GM23338 (cell line): ENCODE results near the gene RHOB. TPM values are rescaled to one million over a fixed set of nuclear protein-coding genes. Genes with fewer than 3 reads are reported as not detected.

Source experiments
- ATAC-seq: fragments of 200-7000 bp; cut with Tn5 transposase; 3 replicates; pipeline ENCODE4 v1.9.1; 2020
- DNase-seq: peaks from one replicate; pipeline ENCODE4 v3.0.0-alpha.2; 2015; ENCODE audit warnings: low spot score
- H2AFZ ChIP-seq: fragments of 200-600 bp; sonication (generic); 2 replicates; pipeline ENCODE4 v1.8.0; 2016; ENCODE audit warnings: antibody characterized with exemption, mild to moderate bottlenecking, moderate library complexity
- H3F3A ChIP-seq: fragments of 200-600 bp; sonication (generic); replicated peaks from 2 replicates; pipeline ENCODE4 v1.8.0; 2017; ENCODE audit warnings: antibody characterized with exemption, mixed run types, low read depth
- H3K27ac ChIP-seq: fragments of 200-600 bp; sonication (generic); 2 replicates; pipeline ENCODE4 v1.6.1; 2016; ENCODE audit warnings: low read depth
- H3K27me3 ChIP-seq: fragments of 200-600 bp; sonication (generic); 2 replicates; pipeline ENCODE4 v1.8.0; 2016; ENCODE audit warnings: mild to moderate bottlenecking, mixed run types, moderate library complexity; ENCODE audit not compliant: insufficient read depth
- H3K36me3 ChIP-seq: fragments of 200-600 bp; sonication (generic); 2 replicates; pipeline ENCODE4 v1.8.0; 2016; ENCODE audit warnings: mild to moderate bottlenecking; ENCODE audit not compliant: insufficient read depth
- H3K4me1 ChIP-seq: fragments of 200-600 bp; sonication (generic); 2 replicates; pipeline ENCODE4 v1.8.0; 2016; ENCODE audit warnings: mild to moderate bottlenecking, moderate library complexity; ENCODE audit not compliant: insufficient read depth
- H3K4me2 ChIP-seq: fragments of 200-600 bp; sonication (generic); 2 replicates; pipeline ENCODE4 v1.7.1; 2017; ENCODE audit warnings: mixed run types
- H3K4me3 ChIP-seq: fragments of 200-600 bp; sonication (generic); 2 replicates; pipeline ENCODE4 v1.6.1; 2016; ENCODE audit warnings: mixed run types
- H3K79me2 ChIP-seq: fragments of 200-600 bp; sonication (generic); replicated peaks from 2 replicates; pipeline ENCODE4 v1.8.0; 2017; ENCODE audit warnings: mild to moderate bottlenecking; ENCODE audit not compliant: insufficient read depth
- H3K9me2 ChIP-seq: fragments of 200-600 bp; sonication (generic); 2 replicates; pipeline ENCODE4 v1.8.0; 2017; ENCODE audit not compliant: insufficient read depth
- H4K20me1 ChIP-seq: fragments of 200-600 bp; sonication (generic); replicated peaks from 2 replicates; pipeline ENCODE4 v1.8.0; 2017; ENCODE audit warnings: mild to moderate bottlenecking; ENCODE audit not compliant: insufficient read depth
- H3K27ac Mint-ChIP-seq: 2 replicates; pipeline ENCODE4 v1.8.0; 2020; ENCODE audit warnings: inconsistent platforms, mild to moderate bottlenecking, moderate library complexity, mixed read lengths
- H3K27me3 Mint-ChIP-seq: 3 replicates; pipeline ENCODE4 v1.8.0; 2022; ENCODE audit warnings: low read depth, mild to moderate bottlenecking, moderate library complexity, mixed read lengths, inconsistent platforms; ENCODE audit not compliant: insufficient read depth, poor library complexity
- H3K36me3 Mint-ChIP-seq: 3 replicates; pipeline ENCODE4 v1.8.0; 2021; ENCODE audit warnings: low read depth, mild to moderate bottlenecking, inconsistent platforms, moderate library complexity, mixed read lengths
- H3K4me1 Mint-ChIP-seq: 3 replicates; pipeline ENCODE4 v1.8.0; 2020; ENCODE audit warnings: mild to moderate bottlenecking, inconsistent platforms, mixed read lengths
- H3K4me3 Mint-ChIP-seq: 3 replicates; pipeline ENCODE4 v1.8.0; 2021; ENCODE audit warnings: moderate library complexity, mild to moderate bottlenecking, inconsistent platforms, mixed read lengths
- H3K9me3 Mint-ChIP-seq: 3 replicates; pipeline ENCODE4 v1.8.0; 2020; ENCODE audit warnings: moderate library complexity, mild to moderate bottlenecking, inconsistent platforms, mixed read lengths
- EZH2 ChIP-seq: fragments of 200-600 bp; sonication (generic); IDR thresholded peaks from one replicate; pipeline ENCODE4 v1.8.0; 2017; ENCODE audit warnings: antibody characterized with exemption, mild to moderate bottlenecking, low read depth; ENCODE audit not compliant: unreplicated experiment
- EZH2phosphoT487 ChIP-seq: fragments of 200-600 bp; sonication (generic); IDR thresholded peaks from one replicate; pipeline ENCODE4 v1.8.1; 2018; ENCODE audit warnings: antibody characterized with exemption; ENCODE audit not compliant: unreplicated experiment
- JUNB ChIP-seq: IDR thresholded peaks from one replicate; pipeline ENCODE4 v1.6.1; 2016; ENCODE audit warnings: antibody characterized with exemption; ENCODE audit not compliant: unreplicated experiment
- NANOG ChIP-seq: IDR thresholded peaks from 2 replicates; pipeline ENCODE4 v1.6.1; 2016; ENCODE audit warnings: antibody characterized with exemption, borderline replicate concordance
- STAT1 ChIP-seq: IDR thresholded peaks from one replicate; pipeline ENCODE4 v1.6.1; 2016; ENCODE audit warnings: antibody characterized with exemption; ENCODE audit not compliant: unreplicated experiment
- ZNF114 ChIP-seq: fragments of 250-450 bp; sonication (Bioruptor Pico); IDR thresholded peaks from 2 replicates; pipeline ENCODE4 v1.5.0; 2020; ENCODE audit warnings: mild to moderate bottlenecking, moderate library complexity
- ZNF331 ChIP-seq: fragments of 250-450 bp; sonication (Bioruptor Pico); IDR thresholded peaks from 2 replicates; pipeline ENCODE4 v1.5.0; 2020; ENCODE audit warnings: low read depth, mild to moderate bottlenecking, moderate library complexity
- polyA plus RNA-seq: library from polyadenylated mRNA; unstranded; fragments of >200 nt; fragmentation: Nextera tagmentation; extraction: Ambion mirVana; gene quantifications from 2 replicates; pipeline ENCODE4 v1.2.1, GENCODE V29; 2016
- total RNA-seq: library from RNA; depleted of rRNA; stranded (reverse); fragments of >200 nt; shearing (Covaris generic); gene quantifications from 2 replicates; pipeline ENCODE4 v1.2.3, GENCODE V29; 2014
- TF ChIP-seq, protein P1 (sequence below), 2 experiments: fragments of 200-600 bp in 1 of 2; sonication (generic) in 1 of 2; conservative IDR thresholded peaks; 2 replicates each; pipeline versions ENCODE4 v1.5.1 to v1.6.1; 2016 to 2017; ENCODE audit warnings: antibody characterized with exemption in 2 of 2, low read depth in 2 of 2, mild to moderate bottlenecking in 2 of 2, moderate library complexity in 1 of 2
- TF ChIP-seq, protein P2 (sequence below): IDR thresholded peaks from one replicate; pipeline ENCODE4 v1.6.1; 2018; ENCODE audit warnings: antibody characterized with exemption; ENCODE audit not compliant: unreplicated experiment

Gene RHOB
- total and polyA plus RNA-seq, 2 experiments from 2014 or later, result 6.6 to 26.9 TPM

- no peak overlapping the region for H2AFZ ChIP-seq
- H3K27ac ChIP-seq, result no peak overlapping the region
- H3K27me3 ChIP-seq, result no peaks in the 10 kb centered on the region
- no peak overlapping the region for H3K4me3 Mint-ChIP-seq
- no peaks in the 10 kb centered on the region for H4K20me1 ChIP-seq
- no peaks in the 10 kb centered on the region for H3K9me2 ChIP-seq
- no peaks in the 10 kb centered on the region for H3K79me2 ChIP-seq
- no peak overlapping the region for H3K27ac Mint-ChIP-seq
- DNase-seq (peak; percentile 62), ATAC-seq (peak; percentile 72)
- H3K9me3 Mint-ChIP-seq, result no peaks in the 10 kb centered on the region
- H3K4me1 Mint-ChIP-seq, result peaks cover 13% of the 10 kb centered on the region
- no peak overlapping the region for H3K4me2 ChIP-seq
- peaks cover 9% of the 10 kb centered on the region for H3K27me3 Mint-ChIP-seq
- TF ChIP-seq STAT1 (no peak), EZH2 (no peak), JUNB (no peak), NANOG (no peak), ZNF331 (CRISPR knock-in tag) (no peak)
- TF ChIP-seq, protein P1, sequence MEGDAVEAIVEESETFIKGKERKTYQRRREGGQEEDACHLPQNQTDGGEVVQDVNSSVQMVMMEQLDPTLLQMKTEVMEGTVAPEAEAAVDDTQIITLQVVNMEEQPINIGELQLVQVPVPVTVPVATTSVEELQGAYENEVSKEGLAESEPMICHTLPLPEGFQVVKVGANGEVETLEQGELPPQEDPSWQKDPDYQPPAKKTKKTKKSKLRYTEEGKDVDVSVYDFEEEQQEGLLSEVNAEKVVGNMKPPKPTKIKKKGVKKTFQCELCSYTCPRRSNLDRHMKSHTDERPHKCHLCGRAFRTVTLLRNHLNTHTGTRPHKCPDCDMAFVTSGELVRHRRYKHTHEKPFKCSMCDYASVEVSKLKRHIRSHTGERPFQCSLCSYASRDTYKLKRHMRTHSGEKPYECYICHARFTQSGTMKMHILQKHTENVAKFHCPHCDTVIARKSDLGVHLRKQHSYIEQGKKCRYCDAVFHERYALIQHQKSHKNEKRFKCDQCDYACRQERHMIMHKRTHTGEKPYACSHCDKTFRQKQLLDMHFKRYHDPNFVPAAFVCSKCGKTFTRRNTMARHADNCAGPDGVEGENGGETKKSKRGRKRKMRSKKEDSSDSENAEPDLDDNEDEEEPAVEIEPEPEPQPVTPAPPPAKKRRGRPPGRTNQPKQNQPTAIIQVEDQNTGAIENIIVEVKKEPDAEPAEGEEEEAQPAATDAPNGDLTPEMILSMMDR (conservative IDR thresholded peaks at IDR 0.05; ENCODE audit: low read depth in 2 of 2), result peak; percentile 43 to 76
- H3K36me3 ChIP-seq, result no peaks in the 10 kb centered on the region
- H3F3A ChIP-seq, result no peaks in the 10 kb centered on the region
- no peaks in the 10 kb centered on the region for H3K36me3 Mint-ChIP-seq
- H3K4me1 ChIP-seq, result no peaks in the 10 kb centered on the region
- no peak overlapping the region for H3K4me3 ChIP-seq
Observed at GRCh38 chr2:20422402-20423271, 24.2 kb upstream of the RHOB start.

DNA sequence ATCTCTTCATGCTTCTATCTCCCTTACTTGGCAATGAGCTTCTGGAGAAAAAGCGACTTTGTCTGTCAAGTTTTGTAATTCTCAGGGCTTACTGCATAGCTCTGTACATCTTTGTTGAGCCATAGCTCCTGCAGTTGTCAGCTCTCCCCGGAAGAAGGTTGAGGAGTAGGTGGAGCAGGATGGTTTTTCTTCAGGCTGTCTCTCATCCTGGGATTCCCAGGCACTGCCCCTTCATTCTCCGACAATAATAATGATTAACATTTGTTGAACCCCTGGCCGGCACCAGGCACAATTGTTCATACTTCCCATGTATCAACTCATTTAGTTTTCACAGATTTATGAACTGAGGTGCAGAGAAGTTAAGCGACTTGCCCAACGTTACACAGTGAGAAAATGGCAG is 23.5 kb upstream of the RHOB start:
- no peak overlapping the region for H3K4me3 Mint-ChIP-seq
- no peaks in the 10 kb centered on the region for H3K9me3 Mint-ChIP-seq

GRCh38 chr2:20423847-20424246 is 23.0 kb upstream of the RHOB start:
- Histone ChIP-seq H3K4me2 (no peak overlapping the region), H3K27ac (no peak overlapping the region), H3K36me3 (no peaks in the 10 kb centered on the region), H3F3A (no peaks in the 10 kb centered on the region), H3K4me3 (no peak overlapping the region), H3K9me2 (no peaks in the 10 kb centered on the region), H3K27me3 (no peaks in the 10 kb centered on the region), H3K79me2 (no peaks in the 10 kb centered on the region), H4K20me1 (no peaks in the 10 kb centered on the region), H3K4me1 (no peaks in the 10 kb centered on the region), H2AFZ (no peak overlapping the region)
- no peak overlapping the region for H3K27ac Mint-ChIP-seq
- no peaks in the 10 kb centered on the region for H3K36me3 Mint-ChIP-seq
- no peaks in the 10 kb centered on the region for H3K9me3 Mint-ChIP-seq
- no peak overlapping the region for H3K4me3 Mint-ChIP-seq
- peaks cover 9% of the 10 kb centered on the region for H3K27me3 Mint-ChIP-seq
- ATAC-seq (no peak), DNase-seq (no peak)
- H3K4me1 Mint-ChIP-seq, result peaks cover 12% of the 10 kb centered on the region
- no peak for TF ChIP-seq EZH2phosphoT487
- no peak for TF ChIP-seq ZNF331 (CRISPR knock-in tag)
- no peak for TF ChIP-seq STAT1
- no peak for TF ChIP-seq NANOG
- TF ChIP-seq JUNB, result no peak
- TF ChIP-seq, protein P1 (conservative IDR thresholded peaks at IDR 0.05; ENCODE audit: low read depth in 2 of 2), result no peak
- TF ChIP-seq, protein P2, sequence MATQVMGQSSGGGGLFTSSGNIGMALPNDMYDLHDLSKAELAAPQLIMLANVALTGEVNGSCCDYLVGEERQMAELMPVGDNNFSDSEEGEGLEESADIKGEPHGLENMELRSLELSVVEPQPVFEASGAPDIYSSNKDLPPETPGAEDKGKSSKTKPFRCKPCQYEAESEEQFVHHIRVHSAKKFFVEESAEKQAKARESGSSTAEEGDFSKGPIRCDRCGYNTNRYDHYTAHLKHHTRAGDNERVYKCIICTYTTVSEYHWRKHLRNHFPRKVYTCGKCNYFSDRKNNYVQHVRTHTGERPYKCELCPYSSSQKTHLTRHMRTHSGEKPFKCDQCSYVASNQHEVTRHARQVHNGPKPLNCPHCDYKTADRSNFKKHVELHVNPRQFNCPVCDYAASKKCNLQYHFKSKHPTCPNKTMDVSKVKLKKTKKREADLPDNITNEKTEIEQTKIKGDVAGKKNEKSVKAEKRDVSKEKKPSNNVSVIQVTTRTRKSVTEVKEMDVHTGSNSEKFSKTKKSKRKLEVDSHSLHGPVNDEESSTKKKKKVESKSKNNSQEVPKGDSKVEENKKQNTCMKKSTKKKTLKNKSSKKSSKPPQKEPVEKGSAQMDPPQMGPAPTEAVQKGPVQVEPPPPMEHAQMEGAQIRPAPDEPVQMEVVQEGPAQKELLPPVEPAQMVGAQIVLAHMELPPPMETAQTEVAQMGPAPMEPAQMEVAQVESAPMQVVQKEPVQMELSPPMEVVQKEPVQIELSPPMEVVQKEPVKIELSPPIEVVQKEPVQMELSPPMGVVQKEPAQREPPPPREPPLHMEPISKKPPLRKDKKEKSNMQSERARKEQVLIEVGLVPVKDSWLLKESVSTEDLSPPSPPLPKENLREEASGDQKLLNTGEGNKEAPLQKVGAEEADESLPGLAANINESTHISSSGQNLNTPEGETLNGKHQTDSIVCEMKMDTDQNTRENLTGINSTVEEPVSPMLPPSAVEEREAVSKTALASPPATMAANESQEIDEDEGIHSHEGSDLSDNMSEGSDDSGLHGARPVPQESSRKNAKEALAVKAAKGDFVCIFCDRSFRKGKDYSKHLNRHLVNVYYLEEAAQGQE, result no peak
- no peak for TF ChIP-seq ZNF114 (CRISPR knock-in tag)
- TF ChIP-seq EZH2, result no peak

More for the DNA sequence above, 23.5 kb upstream of the RHOB start:
- H3K36me3 ChIP-seq, result no peaks in the 10 kb centered on the region
- H3K27me3 Mint-ChIP-seq, result peaks cover 9% of the 10 kb centered on the region
- H3K27ac ChIP-seq, result no peak overlapping the region
- no peaks in the 10 kb centered on the region for H3K36me3 Mint-ChIP-seq
- no peaks in the 10 kb centered on the region for H3K4me1 ChIP-seq
- no peak overlapping the region for H2AFZ ChIP-seq
- H3F3A ChIP-seq, result no peaks in the 10 kb centered on the region
- TF ChIP-seq ZNF114 (CRISPR knock-in tag), result no peak
- H3K4me2 ChIP-seq, result no peak overlapping the region
- H3K27me3 ChIP-seq, result no peaks in the 10 kb centered on the region
- no peaks in the 10 kb centered on the region for H3K9me2 ChIP-seq
- DNase-seq (no peak), ATAC-seq (no peak)
- no peak overlapping the region for H3K4me3 ChIP-seq
- H3K4me1 Mint-ChIP-seq, result peaks cover 13% of the 10 kb centered on the region
- H4K20me1 ChIP-seq, result no peaks in the 10 kb centered on the region
- no peaks in the 10 kb centered on the region for H3K79me2 ChIP-seq
- H3K27ac Mint-ChIP-seq, result no peak overlapping the region
